Gastrocnemius medialis (tissue), 4 donors: ENCODE measurements around the gene ONECUT2. TPM values are rescaled to one million over a fixed set of nuclear protein-coding genes. Genes with fewer than 3 reads are reported as not detected.

ENCODE experiments used
- ATAC-seq, 2 donors: fragments of 150-250 bp; one replicate each; pipeline ENCODE4 v1.9.1; 2016
- DNase-seq, 2 donors: peaks; one replicate each; pipeline ENCODE4 v3.0.0-alpha.2; 2019
- H3K27ac ChIP-seq, 4 donors: fragments of 200-600 bp; sonication (generic); 1 replicate in 1 of 4; 2 replicates in 3 of 4; pipeline ENCODE4 v1.5.1; 2016 to 2018; ENCODE audit warnings: mild to moderate bottlenecking in 2 of 4, moderate library complexity in 1 of 4
- H3K27me3 ChIP-seq, 3 donors: fragments of 200-600 bp; sonication (generic) in 2 of 3; 1 replicate in 1 of 3; 2 replicates in 2 of 3; pipeline versions ENCODE4 v1.5.1 to v1.6.0; 2016 to 2019; ENCODE audit warnings: mild to moderate bottlenecking in 1 of 3, moderate library complexity in 1 of 3
- H3K36me3 ChIP-seq, 2 donors: fragments of 200-600 bp; sonication (generic) in 1 of 2; one replicate each; pipeline ENCODE4 v1.5.1; 2017 to 2018
- H3K4me1 ChIP-seq, 2 donors: fragments of 200-600 bp; sonication (generic) in 1 of 2; one replicate each; pipeline ENCODE4 v1.5.1; 2016 to 2017; ENCODE audit warnings: mild to moderate bottlenecking in 2 of 2
- H3K4me3 ChIP-seq, 4 donors: fragments of 200-600 bp; sonication (generic) in 3 of 4; 1 replicate in 1 of 4; 2 replicates in 3 of 4; pipeline ENCODE4 v1.5.1; 2016 to 2019; ENCODE audit warnings: mild to moderate bottlenecking in 2 of 4
- H3K9me3 ChIP-seq, 3 donors: fragments of 200-600 bp; sonication (generic) in 2 of 3; 1 replicate in 1 of 3; 2 replicates in 2 of 3; pipeline ENCODE4 v1.5.1; 2016 to 2019
- CTCF ChIP-seq, 5 experiments: fragments of 450-650 bp in 3 of 5; fragments of 200-600 bp in 2 of 5; sonication (generic) in 2 of 5; IDR thresholded peaks in 4 of 5; conservative IDR thresholded peaks in 1 of 5; 1 replicate in 4 of 5; 2 replicates in 1 of 5; pipeline ENCODE4 v1.5.1; 2016 to 2019; ENCODE audit warnings: antibody characterized with exemption in 5 of 5, mild to moderate bottlenecking in 3 of 5, moderate library complexity in 3 of 5
- POLR2A ChIP-seq, 2 donors: fragments of 450-650 bp; IDR thresholded peaks; one replicate each; pipeline ENCODE4 v1.6.1; 2017; ENCODE audit warnings: antibody characterized with exemption in 2 of 2, mild to moderate bottlenecking in 2 of 2, moderate library complexity in 2 of 2
- in situ Hi-C, 4 donors: fragments of 200-750 bp; cut with MboI; loops; one replicate each; pipeline versions ENCODE4 v1.15.0 to v1.8.0; 2017; ENCODE audit warnings: low sequenced_read_pairs in 4 of 4
- intact Hi-C: fragments of 100-400 bp; cut with DNase I; formaldehyde crosslinking; loops from one replicate; pipeline ENCODE4 v1.15.1; 2023; ENCODE audit warnings: low total_unique reads
- total RNA-seq, 4 donors: library from RNA; depleted of rRNA; stranded (reverse); fragments of >200 nt; gene quantifications; one replicate each; pipeline versions ENCODE4 v1.1.0 to v1.2.3, GENCODE V29; 2016

The ONECUT2 gene
- total RNA-seq, 4 donors from 2014 or later = under 0.01 to 0.15 (median 0.04) TPM; not detected in 1

GRCh38 chr18:57430079-57431001 lies 4.8 kb upstream of the ONECUT2 start:
- peaks cover 10 to 12% of the 10 kb centered on the region in 2 donors for H3K4me1 ChIP-seq
- peaks cover 86 to 97% (median 93%) of the 10 kb centered on the region in 3 donors for H3K27me3 ChIP-seq
- H3K27ac ChIP-seq = no peak overlapping the region
- no peaks in the 10 kb centered on the region for H3K36me3 ChIP-seq
- in situ Hi-C loops = no loop called here
- peak overlapping the region in 1 of 4 donors; percentile 43 for H3K4me3 ChIP-seq
- no peaks in the 10 kb centered on the region for H3K9me3 ChIP-seq
- ATAC-seq = no peak
- DNase-seq = no peak
- intact Hi-C loops = no loop called here
- TF ChIP-seq POLR2A (IDR thresholded peaks at IDR 0.05) (no peak), CTCF (IDR thresholded peaks at IDR 0.05 in 4 of 5, conservative IDR thresholded peaks at IDR 0.05 in 1 of 5) (no peak)

DNA sequence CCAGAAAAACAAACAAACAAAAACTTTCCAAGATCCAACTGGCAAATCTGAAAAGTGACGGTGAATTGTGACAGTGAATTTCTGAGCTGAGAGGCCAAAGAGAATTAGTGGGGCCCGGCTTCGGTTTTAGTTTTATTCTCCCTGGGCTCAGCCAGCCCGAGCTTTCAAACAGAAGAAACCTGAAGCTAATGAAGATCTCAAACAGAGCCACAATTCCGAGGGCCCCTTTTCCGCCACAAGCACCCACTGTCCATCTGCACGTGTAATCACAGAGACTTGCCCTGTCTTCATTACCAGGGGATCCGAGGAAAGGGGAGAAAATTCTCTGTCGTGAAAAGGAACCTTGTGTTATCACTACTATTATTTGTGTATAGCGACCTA lies 4.2 kb upstream of the ONECUT2 start:
- in situ Hi-C loops (no loop called here), intact Hi-C loops (no loop called here)
- ATAC-seq = no peak

GRCh38 chr18:57431467-57432080 lies 3.6 kb upstream of the ONECUT2 start:
- H3K9me3 ChIP-seq = no peaks in the 10 kb centered on the region
- no peak overlapping the region for H3K27ac ChIP-seq
- TF ChIP-seq CTCF (IDR thresholded peaks at IDR 0.05 in 4 of 5, conservative IDR thresholded peaks at IDR 0.05 in 1 of 5) = no peak
- TF ChIP-seq POLR2A (IDR thresholded peaks at IDR 0.05) = no peak
- peaks cover 89 to 94% (median 91%) of the 10 kb centered on the region in 3 donors for H3K27me3 ChIP-seq
- ATAC-seq = no peak
- intact Hi-C loops (no loop called here), in situ Hi-C loops (no loop called here)
- H3K4me3 ChIP-seq = no peak overlapping the region
- H3K36me3 ChIP-seq = no peaks in the 10 kb centered on the region
- peaks cover 10 to 16% of the 10 kb centered on the region in 2 donors for H3K4me1 ChIP-seq
- no peak for DNase-seq

More for the DNA sequence above, 4.2 kb upstream of the ONECUT2 start:
- H3K27me3 ChIP-seq = peaks cover 88 to 94% (median 88%) of the 10 kb centered on the region in 3 donors
- no peak for DNase-seq
- TF ChIP-seq POLR2A (IDR thresholded peaks at IDR 0.05) = no peak
- no peak for TF ChIP-seq CTCF (IDR thresholded peaks at IDR 0.05 in 4 of 5, conservative IDR thresholded peaks at IDR 0.05 in 1 of 5)
- H3K4me1 ChIP-seq = peaks cover 10 to 12% of the 10 kb centered on the region in 2 donors
- H3K36me3 ChIP-seq = no peaks in the 10 kb centered on the region
- no peak overlapping the region for H3K4me3 ChIP-seq
- no peaks in the 10 kb centered on the region for H3K9me3 ChIP-seq
- no peak overlapping the region for H3K27ac ChIP-seq

DNA sequence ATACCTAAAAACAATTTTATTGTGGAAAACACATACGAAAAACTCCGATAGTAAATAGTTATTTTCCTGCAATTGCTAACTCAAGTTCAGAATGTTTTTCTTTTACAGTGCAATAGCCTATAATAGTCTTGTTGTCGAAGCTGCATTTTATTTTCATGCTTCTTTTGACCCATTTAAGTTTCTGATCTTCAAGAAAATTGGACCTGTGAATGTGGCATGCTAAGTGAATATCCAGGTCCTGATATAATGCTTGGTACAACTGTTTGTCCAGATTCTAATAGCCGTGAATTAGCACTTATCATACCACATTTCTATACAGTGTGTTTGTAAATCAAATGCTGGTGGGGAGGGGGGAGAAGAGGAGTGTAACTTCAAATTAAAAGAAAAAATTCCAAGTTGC lies 3.0 kb upstream of the ONECUT2 start:
- peaks cover 89 to 94% (median 92%) of the 10 kb centered on the region in 3 donors for H3K27me3 ChIP-seq
- in situ Hi-C loops = no loop called here

More for the DNA sequence above, 3.0 kb upstream of the ONECUT2 start:
- ATAC-seq (no peak), DNase-seq (no peak)
- Histone ChIP-seq H3K9me3 (no peaks in the 10 kb centered on the region), H3K36me3 (no peaks in the 10 kb centered on the region), H3K4me3 (no peak overlapping the region), H3K4me1 (peaks cover 10 to 17% of the 10 kb centered on the region in 2 donors), H3K27ac (no peak overlapping the region)
- TF ChIP-seq POLR2A (IDR thresholded peaks at IDR 0.05) (no peak), CTCF (IDR thresholded peaks at IDR 0.05 in 4 of 5, conservative IDR thresholded peaks at IDR 0.05 in 1 of 5) (no peak)
- intact Hi-C loops = no loop called here
